Stomach smooth muscle (tissue), 2 donors: ENCODE data around the gene CACNA1S.

Experiments
- H3K27ac ChIP-seq: one replicate; pipeline ENCODE4 v1.7.0; 2013; ENCODE audit warnings: mild to moderate bottlenecking, low read length, inconsistent platforms
- H3K27me3 ChIP-seq, 2 donors: one replicate each; pipeline ENCODE4 v1.7.0; 2013; ENCODE audit warnings: low read length in 2 of 2; ENCODE audit not compliant: insufficient read depth in 2 of 2, control insufficient read depth in 1 of 2
- H3K36me3 ChIP-seq, 2 donors: one replicate each; pipeline ENCODE4 v1.7.0; 2013; ENCODE audit warnings: low read length in 2 of 2; ENCODE audit not compliant: control insufficient read depth in 2 of 2, insufficient read depth in 2 of 2
- H3K4me1 ChIP-seq: one replicate; pipeline ENCODE4 v1.7.0; 2013; ENCODE audit warnings: low read length; ENCODE audit not compliant: control insufficient read depth, insufficient read depth
- H3K4me3 ChIP-seq, 2 donors: one replicate each; pipeline ENCODE4 v1.7.0; 2013; ENCODE audit warnings: low read length in 2 of 2
- H3K9ac ChIP-seq, 2 donors: one replicate each; pipeline ENCODE4 v1.7.0; 2013; ENCODE audit warnings: low read length in 2 of 2, mild to moderate bottlenecking in 1 of 2
- H3K9me3 ChIP-seq, 2 donors: one replicate each; pipeline ENCODE4 v1.7.0; 2013; ENCODE audit warnings: low read length in 2 of 2; ENCODE audit not compliant: control insufficient read depth in 2 of 2
- donor health status: healthy.
- donor health status: Pancreatic carcinoma.

The CACNA1S gene

DNA sequence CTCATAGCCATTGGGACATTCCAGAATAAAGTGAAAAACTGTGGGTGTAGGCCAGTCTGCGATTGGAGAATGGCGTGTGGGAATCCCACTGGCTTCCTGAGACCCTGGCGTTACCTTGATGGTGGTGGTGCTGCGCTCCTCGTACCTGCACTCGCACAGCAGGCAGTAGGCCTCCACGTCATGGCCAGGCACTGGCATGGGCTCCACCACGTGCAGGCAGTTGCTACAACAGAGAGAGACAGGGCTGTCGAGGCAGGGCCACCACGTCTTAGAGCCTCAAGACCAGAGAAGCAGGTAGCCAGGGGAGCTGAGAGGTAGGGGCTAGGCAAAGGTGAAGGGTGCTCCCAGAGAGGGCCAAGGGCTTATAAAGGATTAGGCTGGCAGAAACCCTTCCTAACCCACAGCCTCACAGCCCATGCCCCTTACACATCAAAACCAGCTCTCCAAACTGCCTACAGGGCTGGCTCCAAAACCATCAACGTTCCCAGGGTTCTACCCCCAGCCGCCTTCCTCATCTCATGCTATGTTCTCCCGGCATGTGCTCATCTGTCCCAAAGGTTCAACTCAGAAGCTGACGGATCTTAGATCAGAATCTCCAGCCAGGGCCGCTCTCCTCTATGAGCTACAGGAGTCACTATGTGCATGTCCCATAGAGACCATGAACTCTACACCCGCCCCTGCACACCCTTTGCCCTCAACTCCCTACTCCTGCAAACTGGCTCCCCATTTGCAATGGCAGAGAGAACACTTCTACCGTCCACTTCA, 34.6 kb upstream of the CACNA1S start:
- Histone ChIP-seq H3K4me1 (peaks cover 7% of the 10 kb centered on the region), H3K36me3 (peaks cover 75 to 83% of the 10 kb centered on the region in 2 donors), H3K9ac (no peak overlapping the region), H3K9me3 (no peaks in the 10 kb centered on the region), H3K4me3 (no peak overlapping the region), H3K27me3 (no peaks in the 10 kb centered on the region), H3K27ac (no peak overlapping the region)

DNA sequence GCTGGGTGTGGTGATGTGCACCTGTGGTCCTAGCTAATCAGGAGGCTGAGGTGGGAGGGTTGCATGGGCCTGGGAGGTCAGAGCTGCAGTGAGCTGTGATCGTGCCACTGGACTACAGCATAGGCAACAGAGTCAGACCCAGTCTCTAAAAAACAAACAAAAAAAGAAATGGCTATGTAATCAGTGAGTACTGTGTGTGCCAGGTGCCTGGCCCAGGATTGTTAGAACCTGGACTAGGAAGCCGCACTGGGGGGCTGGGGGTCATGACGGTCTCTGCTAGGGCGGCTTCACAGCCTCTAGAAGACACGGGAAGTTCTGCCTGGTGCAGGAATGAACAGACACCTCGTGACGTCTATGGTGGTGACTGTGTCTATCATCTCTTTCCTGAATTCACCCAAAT, 33.6 kb upstream of the CACNA1S start:
- Histone ChIP-seq H3K36me3 (peaks cover 79 to 86% of the 10 kb centered on the region in 2 donors), H3K27ac (no peak overlapping the region), H3K9me3 (no peaks in the 10 kb centered on the region)

DNA sequence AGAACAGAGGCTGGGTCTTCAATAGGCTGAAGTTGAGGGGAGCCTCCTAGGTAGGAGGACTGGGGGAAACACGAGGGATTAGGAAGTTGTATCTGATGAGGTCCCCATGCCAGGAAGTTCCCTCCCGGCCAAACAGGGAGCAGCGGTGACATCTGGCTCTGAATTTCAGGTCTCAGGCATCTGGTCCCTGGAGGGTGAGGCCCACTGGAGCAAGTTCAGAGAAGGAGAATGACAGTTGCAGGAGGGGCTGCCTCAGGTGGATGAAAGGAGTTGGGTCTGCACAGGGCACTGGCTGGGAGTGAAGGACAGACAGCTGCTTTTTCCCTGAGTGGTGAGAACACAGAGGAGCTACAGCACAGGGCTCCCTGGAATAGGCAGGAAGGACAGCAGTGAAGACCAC, 32.9 kb upstream of the CACNA1S start:
- no peak overlapping the region for H3K4me3 ChIP-seq
- H3K9me3 ChIP-seq = no peaks in the 10 kb centered on the region
- no peak overlapping the region for H3K9ac ChIP-seq
- H3K27me3 ChIP-seq = no peaks in the 10 kb centered on the region
- no peak overlapping the region for H3K27ac ChIP-seq
- peaks cover 78 to 90% of the 10 kb centered on the region in 2 donors for H3K36me3 ChIP-seq
- peaks cover 10% of the 10 kb centered on the region for H3K4me1 ChIP-seq

More for the DNA sequence above, 33.6 kb upstream of the CACNA1S start:
- peaks cover 10% of the 10 kb centered on the region for H3K4me1 ChIP-seq
- no peak overlapping the region for H3K9ac ChIP-seq
- no peak overlapping the region for H3K4me3 ChIP-seq
- H3K27me3 ChIP-seq = no peaks in the 10 kb centered on the region

DNA sequence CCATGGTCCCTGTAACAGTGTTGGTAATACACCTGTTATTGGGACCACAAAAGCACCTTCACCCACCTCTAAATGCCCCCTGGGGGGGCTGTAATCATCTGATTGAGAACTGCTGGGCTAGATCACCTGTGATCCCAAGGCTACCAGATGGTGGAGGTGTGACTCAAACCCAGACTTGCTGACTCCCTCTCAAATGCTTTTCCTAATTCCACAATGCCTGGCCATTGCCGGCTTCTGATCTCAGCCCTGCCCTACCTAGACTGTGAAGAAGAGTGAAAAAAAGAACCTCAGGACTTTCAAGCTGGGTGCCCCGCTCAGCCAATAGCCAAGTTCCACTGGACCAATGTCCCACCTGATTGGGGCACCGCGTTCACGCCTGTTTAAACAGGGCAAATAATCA, 32.5 kb upstream of the CACNA1S start:
- no peaks in the 10 kb centered on the region for H3K27me3 ChIP-seq
- peaks cover 74 to 91% of the 10 kb centered on the region in 2 donors for H3K36me3 ChIP-seq
- no peak overlapping the region for H3K9ac ChIP-seq
- peaks cover 10% of the 10 kb centered on the region for H3K4me1 ChIP-seq
- no peak overlapping the region for H3K27ac ChIP-seq
- no peak overlapping the region for H3K4me3 ChIP-seq
- H3K9me3 ChIP-seq = no peaks in the 10 kb centered on the region

DNA sequence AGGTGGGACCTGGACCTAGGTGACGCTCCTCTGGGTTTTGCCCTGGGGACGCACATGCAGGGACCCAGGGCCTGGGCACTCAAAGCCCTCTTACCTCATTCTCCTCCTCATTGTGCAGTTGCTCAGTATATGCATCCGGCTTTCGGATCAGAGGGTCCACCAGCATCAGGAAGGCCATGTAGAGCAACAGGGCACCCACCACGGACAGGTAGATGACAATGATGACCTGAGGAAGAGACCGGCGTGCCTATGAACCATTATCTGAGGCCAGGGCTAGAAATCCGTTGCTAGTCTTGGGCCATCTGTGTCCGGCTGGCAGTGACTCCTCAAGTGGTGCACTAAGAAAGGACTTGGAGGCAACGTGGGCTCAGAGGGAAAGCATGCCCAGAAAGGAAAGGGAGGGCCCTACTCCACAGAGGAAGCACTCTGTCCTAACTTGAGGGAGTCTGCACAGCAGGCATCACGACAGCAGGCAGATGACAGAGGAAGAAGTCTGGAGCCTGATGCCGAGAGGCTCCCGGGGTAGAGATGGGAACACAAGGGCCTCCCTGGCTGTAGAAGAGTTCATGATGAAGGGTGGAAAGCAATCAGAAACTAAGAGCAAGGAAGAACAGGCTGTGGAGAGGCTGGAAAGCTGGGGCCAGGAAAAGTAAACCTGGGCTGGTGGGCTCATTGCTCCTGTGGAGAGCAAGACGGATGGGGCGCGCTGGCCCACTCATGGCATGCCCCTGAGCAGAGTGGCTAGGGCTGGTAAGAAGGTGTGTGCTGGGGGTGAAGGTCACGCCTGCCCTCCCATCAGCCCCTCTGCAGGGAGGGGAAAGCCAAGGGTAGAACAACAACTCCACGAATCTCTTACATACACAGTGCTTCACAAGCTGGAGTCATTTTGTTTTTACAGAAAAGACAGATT, 31.8 kb upstream of the CACNA1S start:
- H3K4me3 ChIP-seq = no peak overlapping the region
- H3K9me3 ChIP-seq = no peaks in the 10 kb centered on the region
- H3K36me3 ChIP-seq = peaks cover 68 to 90% of the 10 kb centered on the region in 2 donors
- H3K4me1 ChIP-seq = peaks cover 11% of the 10 kb centered on the region
- H3K27me3 ChIP-seq = no peaks in the 10 kb centered on the region
- no peak overlapping the region for H3K9ac ChIP-seq
- no peak overlapping the region for H3K27ac ChIP-seq

DNA sequence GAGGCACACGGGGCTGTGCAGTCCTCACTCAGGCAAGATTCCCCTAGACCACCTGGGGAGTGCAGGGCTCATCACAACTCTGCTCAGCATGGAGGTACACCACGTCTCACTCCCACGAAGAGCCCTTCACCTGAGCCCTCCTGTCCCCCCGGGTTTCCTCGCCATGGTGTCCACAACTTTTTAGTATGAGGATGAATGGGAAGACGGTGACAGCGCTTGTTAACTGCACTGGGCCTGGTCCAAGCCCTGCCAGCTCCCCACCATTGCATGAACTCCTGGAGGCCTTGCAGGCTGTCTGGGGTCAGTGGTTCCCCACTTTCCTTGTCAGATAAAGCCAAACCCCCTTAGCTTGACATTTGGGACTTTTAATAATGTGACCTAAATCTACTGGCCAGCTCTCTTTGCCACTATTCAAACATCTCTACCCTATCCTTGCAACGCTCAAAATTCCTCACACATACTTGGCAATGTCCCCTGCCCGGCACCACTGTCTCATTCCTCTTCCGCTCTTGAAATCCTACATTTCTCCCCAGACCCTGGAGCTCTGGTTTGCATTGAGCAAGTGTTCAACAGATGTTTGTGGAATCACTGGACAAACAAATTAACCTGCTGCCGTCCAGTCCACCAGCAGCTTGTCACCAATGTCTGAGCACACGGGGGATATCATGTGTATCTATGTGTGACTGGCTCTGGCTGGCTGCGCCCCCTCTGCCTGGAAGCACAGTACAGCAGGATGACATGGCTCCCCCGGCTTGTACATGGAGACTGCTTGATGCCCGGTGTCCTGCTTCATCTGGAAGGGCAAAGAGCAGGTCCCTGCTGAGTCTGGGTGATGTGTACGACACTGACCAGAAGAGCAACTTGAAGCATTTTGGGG, 30.9 kb upstream of the CACNA1S start:
- Histone ChIP-seq H3K36me3 (peaks cover 59 to 84% of the 10 kb centered on the region in 2 donors), H3K9me3 (no peaks in the 10 kb centered on the region), H3K27me3 (no peaks in the 10 kb centered on the region), H3K4me3 (no peak overlapping the region), H3K9ac (no peak overlapping the region), H3K27ac (no peak overlapping the region), H3K4me1 (peaks cover 19% of the 10 kb centered on the region)

DNA sequence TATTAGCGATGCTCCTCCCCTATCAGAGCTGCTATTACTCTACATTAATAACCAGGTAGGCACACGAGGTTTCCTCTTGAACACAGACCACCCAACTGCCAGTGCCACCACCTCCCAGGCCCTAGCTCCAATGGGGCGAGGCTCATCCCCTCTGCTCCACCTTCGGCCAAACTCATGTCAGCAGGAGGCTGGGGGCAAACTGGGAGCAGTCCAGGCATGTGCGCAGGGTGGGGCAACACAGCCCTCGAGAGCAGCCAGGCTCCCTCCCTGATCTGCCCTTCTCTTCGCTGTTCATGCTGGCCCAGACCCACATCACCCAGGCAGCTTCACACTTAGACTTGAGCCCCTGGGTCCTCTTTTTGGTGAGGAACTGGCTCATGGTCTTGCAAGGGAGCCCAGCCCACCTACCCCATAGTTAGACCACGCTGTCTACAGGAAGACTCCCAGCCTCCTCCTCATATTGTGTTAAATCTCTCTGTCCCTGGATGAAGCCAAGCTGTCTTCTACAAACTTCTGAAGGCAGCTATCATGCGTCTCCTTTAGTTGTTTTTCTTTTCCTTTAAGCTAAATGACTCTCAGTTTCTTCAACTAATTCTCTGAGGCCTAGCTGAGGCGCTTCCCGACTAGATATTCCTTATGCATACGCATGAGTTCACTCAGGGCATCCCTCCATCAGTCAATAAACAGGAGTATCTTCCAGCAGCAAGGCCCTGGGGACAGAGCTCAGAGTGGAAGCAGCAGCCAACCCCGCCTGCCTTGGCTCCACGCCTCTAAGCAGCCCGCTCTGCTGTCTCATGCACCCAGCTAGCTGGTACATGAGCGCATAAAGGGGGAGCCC, 30.0 kb upstream of the CACNA1S start:
- peaks cover 25% of the 10 kb centered on the region for H3K4me1 ChIP-seq
- H3K9me3 ChIP-seq = no peaks in the 10 kb centered on the region
- H3K36me3 ChIP-seq = peaks cover 58 to 76% of the 10 kb centered on the region in 2 donors
- no peaks in the 10 kb centered on the region for H3K27me3 ChIP-seq
- no peak overlapping the region for H3K4me3 ChIP-seq
- no peak overlapping the region for H3K9ac ChIP-seq
- no peak overlapping the region for H3K27ac ChIP-seq

DNA sequence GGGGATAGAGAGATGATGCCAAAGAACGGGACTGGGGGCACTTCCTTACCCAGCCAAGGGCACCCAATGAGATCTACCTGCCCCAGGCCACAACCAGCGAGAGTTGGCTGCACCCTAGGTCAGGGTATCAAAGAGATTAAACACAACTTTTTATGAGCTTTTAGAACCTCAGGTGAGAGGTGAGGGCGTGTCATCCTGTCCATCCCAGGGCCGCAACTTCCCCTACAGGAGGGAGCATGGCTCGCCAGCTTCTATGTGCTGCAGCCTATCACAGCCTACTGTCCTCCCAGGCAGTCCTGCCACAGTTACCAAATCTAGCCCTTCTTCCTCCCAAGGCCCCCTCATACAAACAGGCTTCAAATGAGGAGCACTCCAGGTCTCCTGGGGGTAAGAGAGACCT, 29.2 kb upstream of the CACNA1S start:
- H3K36me3 ChIP-seq = peaks cover 52 to 69% of the 10 kb centered on the region in 2 donors
- H3K9ac ChIP-seq = no peak overlapping the region
- H3K27ac ChIP-seq = no peak overlapping the region
- H3K27me3 ChIP-seq = no peaks in the 10 kb centered on the region
- no peak overlapping the region for H3K4me3 ChIP-seq
- H3K4me1 ChIP-seq = peaks cover 33% of the 10 kb centered on the region
- no peaks in the 10 kb centered on the region for H3K9me3 ChIP-seq

DNA sequence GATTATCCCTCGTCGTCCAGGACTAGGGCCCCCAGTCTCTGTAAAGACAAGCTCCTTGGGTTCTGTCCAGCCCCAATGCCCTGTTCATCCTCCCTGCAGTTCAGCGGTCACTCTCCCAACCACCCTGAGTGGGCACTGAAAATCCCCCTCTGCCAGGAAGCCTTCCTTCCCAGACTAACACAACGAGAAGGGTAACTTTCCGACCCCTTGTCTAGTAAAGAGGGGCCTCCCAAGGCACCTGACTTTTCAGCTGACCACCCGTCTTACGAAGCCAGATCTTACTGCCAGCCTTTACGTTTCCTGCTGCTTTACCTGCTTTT, 28.7 kb upstream of the CACNA1S start:
- H3K36me3 ChIP-seq = peaks cover 46 to 66% of the 10 kb centered on the region in 2 donors

More for the DNA sequence above, 28.7 kb upstream of the CACNA1S start:
- no peak overlapping the region for H3K27ac ChIP-seq
- H3K27me3 ChIP-seq = no peaks in the 10 kb centered on the region
- H3K4me1 ChIP-seq = peaks cover 34% of the 10 kb centered on the region
- H3K9me3 ChIP-seq = no peaks in the 10 kb centered on the region
- no peak overlapping the region for H3K4me3 ChIP-seq
- no peak overlapping the region for H3K9ac ChIP-seq
